ENCODE results near the gene DCBLD1. TPM values are rescaled to one million over a fixed set of nuclear protein-coding genes. Genes with fewer than 3 reads are reported as not detected.

The DCBLD1 gene
- total RNA-seq, 4 donors from 2014 or later, result 2.2 to 19.4 (median 10.7) TPM

- Histone ChIP-seq H3K4me1 (peaks cover 0 to 7% (median 3%) of the 10 kb centered on the region in 4 donors), H3K9me3 (no peaks in the 10 kb centered on the region), H3K36me3 (peaks cover 0 to 5% (median 0%) of the 10 kb centered on the region in 4 donors), H3K27ac (no peak overlapping the region), H3K27me3 (no peaks in the 10 kb centered on the region), H3K4me3 (no peak overlapping the region)
- 54 to 67% methylated on average over 3 of the region's 3 CpGs for WGBS, 2 donors (ENCODE audit: low coverage in 1 of 2)
- no peak for TF ChIP-seq EP300 (IDR thresholded peaks at IDR 0.05; ENCODE audit: low read depth)
- no peak for TF ChIP-seq POLR2AphosphoS5 (IDR thresholded peaks at IDR 0.05)
- no peak for TF ChIP-seq CTCF (IDR thresholded peaks at IDR 0.05)
- TF ChIP-seq POLR2A (IDR thresholded peaks at IDR 0.05), result no peak
- intact Hi-C loops (cut with DNase I; ENCODE audit: low total_unique reads) (no loop called here), in situ Hi-C loops (cut with MboI; ENCODE audit: low pct_ligation_motif_present in 1 of 4, low pct_unique_long_range_greater_than_20kb in 1 of 4, low sequenced_read_pairs in 3 of 4) (loop anchor here (5.0 to 25.0 kb wide), 5 partner anchors 96 to 216 kb away; no protein-coding TSS in a partner anchor)
- no peak for DNase-seq
Observed at GRCh38 chr6:117553142-117553541, 70.7 kb downstream of the DCBLD1 start.

- Histone ChIP-seq H3K9me3 (no peaks in the 10 kb centered on the region), H3K4me3 (no peak overlapping the region), H3K27me3 (no peaks in the 10 kb centered on the region), H3K27ac (no peak overlapping the region), H3K4me1 (peaks cover 0 to 7% (median 0%) of the 10 kb centered on the region in 4 donors), H3K36me3 (no peaks in the 10 kb centered on the region)
- 44 to 48% methylated on average over 3 of the region's 3 CpGs for WGBS, 2 donors (ENCODE audit: low coverage in 1 of 2)
- TF ChIP-seq CTCF (IDR thresholded peaks at IDR 0.05) (no peak), POLR2A (IDR thresholded peaks at IDR 0.05) (no peak), EP300 (IDR thresholded peaks at IDR 0.05; ENCODE audit: low read depth) (no peak), POLR2AphosphoS5 (IDR thresholded peaks at IDR 0.05) (no peak)
- intact Hi-C loops (cut with DNase I; ENCODE audit: low total_unique reads), result loop anchor here (5.0 kb wide), 1 partner anchor 103 kb away; no protein-coding TSS in a partner anchor
- in situ Hi-C loops (cut with MboI; ENCODE audit: low pct_ligation_motif_present in 1 of 4, low pct_unique_long_range_greater_than_20kb in 1 of 4, low sequenced_read_pairs in 3 of 4), result loop anchor here (10.0 to 25.0 kb wide), 3 partner anchors 101 to 218 kb away; no protein-coding TSS in a partner anchor
- no peak for DNase-seq
Observed at GRCh38 chr6:117555262-117555849, 72.9 kb downstream of the DCBLD1 start.

GRCh38 chr6:117555882-117556498, 73.5 kb downstream of the DCBLD1 start:
- intact Hi-C loops (cut with DNase I; ENCODE audit: low total_unique reads) (loop anchor here (5.0 kb wide), 1 partner anchor 104 kb away; no protein-coding TSS in a partner anchor), in situ Hi-C loops (cut with MboI; ENCODE audit: low pct_ligation_motif_present in 1 of 4, low pct_unique_long_range_greater_than_20kb in 1 of 4, low sequenced_read_pairs in 3 of 4) (loop anchor here (10.0 to 25.0 kb wide), 3 partner anchors 101 to 219 kb away; no protein-coding TSS in a partner anchor)
- Histone ChIP-seq H3K4me3 (no peak overlapping the region), H3K4me1 (peaks cover 0 to 7% (median 0%) of the 10 kb centered on the region in 4 donors), H3K27me3 (no peaks in the 10 kb centered on the region), H3K9me3 (no peaks in the 10 kb centered on the region), H3K36me3 (no peaks in the 10 kb centered on the region), H3K27ac (no peak overlapping the region)
- peak; percentile 49 for DNase-seq
- TF ChIP-seq CTCF (IDR thresholded peaks at IDR 0.05) (peak; percentile 83 to 95 (median 85)), POLR2A (IDR thresholded peaks at IDR 0.05) (no peak)
- WGBS, 2 donors (ENCODE audit: low coverage in 1 of 2), result 20 to 21% methylated on average over 5 of the region's 5 CpGs

GRCh38 chr6:117557951-117558350, 75.5 kb downstream of the DCBLD1 start:
- Histone ChIP-seq H3K36me3 (peaks cover 0 to 8% (median 0%) of the 10 kb centered on the region in 4 donors), H3K4me3 (no peak overlapping the region), H3K4me1 (peaks cover 0 to 7% (median 0%) of the 10 kb centered on the region in 4 donors), H3K27ac (no peak overlapping the region), H3K9me3 (no peaks in the 10 kb centered on the region), H3K27me3 (no peaks in the 10 kb centered on the region)
- in situ Hi-C loops (cut with MboI; ENCODE audit: low pct_ligation_motif_present in 1 of 4, low pct_unique_long_range_greater_than_20kb in 1 of 4, low sequenced_read_pairs in 3 of 4), result loop anchor here (10.0 to 25.0 kb wide), 3 partner anchors 103 to 221 kb away; no protein-coding TSS in a partner anchor
- 77 to 82% methylated on average over 2 to 3 of the region's 3 CpGs for WGBS, 2 donors (ENCODE audit: low coverage in 1 of 2)
- intact Hi-C loops (cut with DNase I; ENCODE audit: low total_unique reads), result loop anchor here (5.0 kb wide), 1 partner anchor 106 kb away; no protein-coding TSS in a partner anchor
- DNase-seq, result no peak
- no peak for TF ChIP-seq EP300 (IDR thresholded peaks at IDR 0.05; ENCODE audit: low read depth)
- TF ChIP-seq CTCF (IDR thresholded peaks at IDR 0.05), result no peak
- TF ChIP-seq POLR2A (IDR thresholded peaks at IDR 0.05), result no peak
